ENCODE measurements around the gene ZGRF1. TPM values are rescaled to one million over a fixed set of nuclear protein-coding genes. Genes with fewer than 3 reads are reported as not detected.

The ZGRF1 gene
- total and polyA plus RNA-seq, 9 of the 15 experiments (the other 6 are each of a cell fraction or from before 2014, with no cell fraction given), result 8.8 to 35.2 (median 22.0) TPM

- TF ChIP-seq ELK1 (CRISPR knock-in tag; IDR thresholded peaks at IDR 0.05) (no peak), PRPF4 (IDR thresholded peaks at IDR 0.05; ENCODE audit: insufficient read depth, low read depth, low read length, poor library complexity, severe bottlenecking) (no peak), HMGN3 (IDR thresholded peaks at IDR 0.05; ENCODE audit: borderline replicate concordance, extremely low read depth, insufficient read length, low read depth, low read length) (no peak), ZNF280A (IDR thresholded peaks at IDR 0.05; ENCODE audit: low read depth, partially characterized antibody) (no peak), NR1H2 (CRISPR knock-in tag; IDR thresholded peaks at IDR 0.05) (no peak)
- TF ChIP-seq, protein P1, sequence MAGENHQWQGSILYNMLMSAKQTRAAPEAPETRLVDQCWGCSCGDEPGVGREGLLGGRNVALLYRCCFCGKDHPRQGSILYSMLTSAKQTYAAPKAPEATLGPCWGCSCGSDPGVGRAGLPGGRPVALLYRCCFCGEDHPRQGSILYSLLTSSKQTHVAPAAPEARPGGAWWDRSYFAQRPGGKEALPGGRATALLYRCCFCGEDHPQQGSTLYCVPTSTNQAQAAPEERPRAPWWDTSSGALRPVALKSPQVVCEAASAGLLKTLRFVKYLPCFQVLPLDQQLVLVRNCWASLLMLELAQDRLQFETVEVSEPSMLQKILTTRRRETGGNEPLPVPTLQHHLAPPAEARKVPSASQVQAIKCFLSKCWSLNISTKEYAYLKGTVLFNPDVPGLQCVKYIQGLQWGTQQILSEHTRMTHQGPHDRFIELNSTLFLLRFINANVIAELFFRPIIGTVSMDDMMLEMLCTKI (IDR thresholded peaks at IDR 0.05; ENCODE audit: partially characterized antibody), result no peak
Observed at GRCh38 chr4:112674376-112674775, 37.7 kb upstream of the ZGRF1 start (continued).

DNA sequence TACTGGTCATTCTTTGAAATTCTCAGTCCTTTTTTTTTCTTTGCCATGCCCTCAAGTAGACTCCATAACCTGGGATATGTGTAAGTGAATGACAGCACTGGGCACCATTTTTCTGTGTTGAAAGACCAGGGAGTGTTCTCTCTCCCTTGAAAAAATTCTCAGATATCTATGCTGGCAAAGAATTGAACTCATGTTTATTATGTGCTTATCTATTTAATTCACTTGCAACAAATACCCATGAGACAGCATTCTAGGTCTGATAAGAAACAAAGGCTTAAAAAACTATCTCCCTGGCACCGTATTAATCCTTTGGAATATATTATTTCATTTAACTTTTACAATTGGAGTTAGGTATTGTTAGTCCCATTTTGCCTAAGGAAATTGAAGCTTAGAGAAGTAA, 37.0 kb upstream of the ZGRF1 start:
- no peak for DNase-seq (ENCODE audit: extremely low read depth in 1 of 4, low spot score in 3 of 4)
- 6% methylated on average over 1 of the region's 1 CpG for WGBS (ENCODE audit: insufficient coverage, low coverage, missing lambda C conversion rate)
- H3K4me3 ChIP-seq, result no peak overlapping the region
- no peaks in the 10 kb centered on the region for H3K9me3 ChIP-seq (replicated peaks; ENCODE audit: control insufficient read depth, insufficient read depth, low read depth, low read length)
- no peaks in the 10 kb centered on the region for H3K79me2 ChIP-seq (ENCODE audit: control insufficient read depth, insufficient read depth, low read length)
- in situ Hi-C loops (cut with MboI) (no loop called here), intact Hi-C loops (cut with micrococcal nuclease) (no loop called here)
- no peak overlapping the region for H3K4me2 ChIP-seq (ENCODE audit: insufficient read depth, low read length)
- no peak for ATAC-seq
- H3K4me1 ChIP-seq (replicated peaks in 1 of 2; ENCODE audit: control insufficient read depth in 2 of 2, insufficient read depth in 2 of 2, low read length in 2 of 2), result peaks cover 0 to 2% of the 10 kb centered on the region in 2 experiments; a peak in 1 of 5 replicates
- no peak overlapping the region for H3K27ac ChIP-seq (ENCODE audit: extremely low read depth, low read depth, low read length)
- CTCF ChIA-PET (ENCODE audit: low intra/inter-chr PET ratio), result no interaction called here
- no peak overlapping the region for H2AFZ ChIP-seq (ENCODE audit: low read depth, low read length)
- H3K36me3 ChIP-seq (ENCODE audit: control insufficient read depth, insufficient read depth, low read length), result no peaks in the 10 kb centered on the region
- peaks cover 8 to 9% of the 10 kb centered on the region in 2 experiments for H3K27me3 ChIP-seq (ENCODE audit: control insufficient read depth in 2 of 2, insufficient read depth in 2 of 2, low read length in 2 of 2)
- H3K9ac ChIP-seq (ENCODE audit: insufficient read depth in 1 of 2, low read depth in 2 of 2, low read length in 2 of 2), result no peak overlapping the region
- no peaks in the 10 kb centered on the region for H4K20me1 ChIP-seq (replicated peaks; ENCODE audit: control insufficient read depth, insufficient read depth, low read length)
- FAIRE-seq, result no peak
- H3K9me1 ChIP-seq (ENCODE audit: control insufficient read depth, insufficient read depth, low read length), result no peaks in the 10 kb centered on the region
- no TSS peak for BruUV-seq (replicated peaks)
- POLR2A ChIA-PET, result no interaction called here
- no peak for TF ChIP-seq NR3C1 (CRISPR knock-in tag; IDR thresholded peaks at IDR 0.05)
- TF ChIP-seq, protein P2, sequence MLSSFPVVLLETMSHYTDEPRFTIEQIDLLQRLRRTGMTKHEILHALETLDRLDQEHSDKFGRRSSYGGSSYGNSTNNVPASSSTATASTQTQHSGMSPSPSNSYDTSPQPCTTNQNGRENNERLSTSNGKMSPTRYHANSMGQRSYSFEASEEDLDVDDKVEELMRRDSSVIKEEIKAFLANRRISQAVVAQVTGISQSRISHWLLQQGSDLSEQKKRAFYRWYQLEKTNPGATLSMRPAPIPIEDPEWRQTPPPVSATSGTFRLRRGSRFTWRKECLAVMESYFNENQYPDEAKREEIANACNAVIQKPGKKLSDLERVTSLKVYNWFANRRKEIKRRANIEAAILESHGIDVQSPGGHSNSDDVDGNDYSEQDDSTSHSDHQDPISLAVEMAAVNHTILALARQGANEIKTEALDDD (IDR thresholded peaks at IDR 0.05), result no peak
- TF ChIP-seq PHF20 (IDR thresholded peaks at IDR 0.05; ENCODE audit: partially characterized antibody), result no peak
- no peak for TF ChIP-seq MNT (conservative IDR thresholded peaks at IDR 0.05)
- TF ChIP-seq TAF1 (IDR thresholded peaks at IDR 0.05; ENCODE audit: control insufficient read depth, extremely low read depth, insufficient read depth, low read length, severe bottlenecking), result no peak
- no peak for TF ChIP-seq KAT2B (IDR thresholded peaks at IDR 0.05; ENCODE audit: low read depth, low read length)
- TF ChIP-seq SUPT5H (IDR thresholded peaks at IDR 0.05), result no peak
